ENCODE measurements around the gene MCC. TPM values are rescaled to one million over a fixed set of nuclear protein-coding genes. Genes with fewer than 3 reads are reported as not detected.
"Not testable (repeated sequence)": the region's sequence is repeated elsewhere in the genome, so short reads cannot be mapped to it uniquely, and the experiment has no call there.

The MCC gene
- total RNA-seq, 2 experiments from 2014 or later, result 3.8 to 4.4 TPM

GRCh38 chr5:113083481-113083880 is 404.8 kb downstream of the MCC start:
- Mint-ChIP-seq H3K4me1 (no peaks in the 10 kb centered on the region), H3K36me3 (no peaks in the 10 kb centered on the region), H3K9me3 (peaks cover 7% of the 10 kb centered on the region), H3K27ac (no peak overlapping the region), H3K4me3 (no peak overlapping the region), H3K27me3 (no peaks in the 10 kb centered on the region)
- no peak for ATAC-seq (ENCODE audit: low read depth)
- no peak for DNase-seq
- POLR2A ChIA-PET, result no interaction called here

DNA sequence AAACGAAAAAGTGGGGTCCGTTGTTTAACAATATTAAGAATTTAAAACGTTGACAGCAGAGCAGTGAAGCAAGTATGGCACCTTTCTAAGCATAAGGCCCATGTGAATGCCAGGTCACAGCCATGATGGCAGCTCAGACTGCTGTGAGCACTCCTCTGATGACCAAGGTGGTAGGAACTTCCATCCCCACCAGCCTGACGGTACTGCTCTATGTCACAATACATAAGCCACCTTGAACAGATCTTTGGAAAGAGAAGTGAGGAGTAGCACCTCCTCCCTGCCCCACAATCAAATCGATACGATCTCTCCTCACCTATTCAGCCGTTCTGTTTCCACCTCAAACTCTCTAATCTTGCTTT is 405.7 kb downstream of the MCC start:
- H3K27ac Mint-ChIP-seq, result no peak overlapping the region
- H3K9me3 Mint-ChIP-seq, result peaks cover 8% of the 10 kb centered on the region
- POLR2A ChIA-PET, result no interaction called here
- no peaks in the 10 kb centered on the region for H3K4me1 Mint-ChIP-seq
- ATAC-seq (ENCODE audit: low read depth) (no peak), DNase-seq (no peak)
- H3K36me3 Mint-ChIP-seq, result peaks cover under 1% of the 10 kb centered on the region
- no peak overlapping the region for H3K4me3 Mint-ChIP-seq
- no peaks in the 10 kb centered on the region for H3K27me3 Mint-ChIP-seq

GRCh38 chr5:113081881-113082546 is 406.2 kb downstream of the MCC start:
- peaks cover 2% of the 10 kb centered on the region for H3K36me3 Mint-ChIP-seq
- no peak overlapping the region for H3K27ac Mint-ChIP-seq
- POLR2A ChIA-PET, result no interaction called here

DNA sequence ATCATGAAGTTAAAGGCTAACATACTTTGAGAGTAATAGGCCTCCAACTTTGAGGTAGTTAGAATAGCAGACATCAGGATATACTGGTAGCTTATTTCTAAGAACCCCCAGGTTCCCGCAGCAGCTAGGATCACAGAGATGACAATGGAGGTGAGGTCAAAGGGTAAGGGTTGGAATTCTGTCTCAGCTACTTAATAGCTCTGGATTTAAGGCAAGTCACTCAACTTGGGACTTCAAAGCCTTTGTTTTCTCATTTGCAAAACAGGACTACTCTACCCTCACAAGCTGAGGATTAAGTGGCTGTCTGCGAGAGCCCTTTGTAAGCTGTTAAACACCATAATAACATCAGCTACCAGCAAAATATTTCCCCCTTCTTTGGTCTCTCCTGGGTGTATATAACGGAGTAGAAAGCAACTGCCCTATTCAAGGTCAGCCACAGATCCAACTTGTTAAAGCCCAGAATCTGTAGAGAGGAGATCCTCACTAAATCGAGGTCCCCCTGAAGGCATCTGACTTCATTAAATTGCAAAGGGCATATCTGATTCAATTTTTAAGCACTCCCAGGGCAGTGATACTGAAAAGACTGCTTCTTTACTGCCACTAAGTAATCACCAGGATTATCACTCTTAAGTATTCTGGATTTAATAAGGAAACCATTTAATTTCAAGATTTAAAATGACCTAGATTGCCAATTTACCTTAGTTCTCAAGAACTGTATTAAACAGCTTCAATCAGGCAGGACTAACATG is 407.0 kb downstream of the MCC start:
- Mint-ChIP-seq H3K27ac (no peak overlapping the region), H3K4me1 (no peaks in the 10 kb centered on the region), H3K27me3 (no peaks in the 10 kb centered on the region), H3K9me3 (peaks cover 11% of the 10 kb centered on the region), H3K4me3 (no peak overlapping the region), H3K36me3 (peaks cover 2% of the 10 kb centered on the region)
- ATAC-seq (ENCODE audit: low read depth) (no peak), DNase-seq (no peak)
- POLR2A ChIA-PET, result no interaction called here

More at GRCh38 chr5:113081881-113082546, 406.2 kb downstream of the MCC start:
- ATAC-seq (ENCODE audit: low read depth) (no peak), DNase-seq (no peak)
- no peak overlapping the region for H3K4me3 Mint-ChIP-seq
- no peaks in the 10 kb centered on the region for H3K27me3 Mint-ChIP-seq
- H3K9me3 Mint-ChIP-seq, result peaks cover 11% of the 10 kb centered on the region
- no peaks in the 10 kb centered on the region for H3K4me1 Mint-ChIP-seq

DNA sequence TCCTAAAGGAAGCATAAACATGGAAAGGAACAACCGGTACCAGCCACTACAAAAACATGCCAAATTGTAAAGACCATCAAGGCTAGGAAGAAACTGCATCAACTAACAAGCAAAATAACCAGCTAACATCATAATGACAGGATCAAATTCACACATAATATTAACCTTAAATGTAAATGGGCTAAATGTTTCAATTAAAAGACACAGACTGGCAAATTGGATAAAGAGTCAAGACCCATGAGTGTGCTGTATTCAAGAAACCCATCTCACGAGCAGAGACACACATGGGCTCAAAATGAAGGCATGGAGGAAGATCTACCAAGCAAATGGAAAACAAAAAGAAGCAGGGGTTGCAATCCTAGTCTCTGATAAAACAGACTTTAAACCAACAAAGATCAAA is 411.6 kb downstream of the MCC start:
- H3K4me1 Mint-ChIP-seq; H3K36me3 Mint-ChIP-seq; ATAC-seq (ENCODE audit: low read depth); H3K27me3 Mint-ChIP-seq; H3K27ac Mint-ChIP-seq; POLR2A ChIA-PET; DNase-seq; H3K4me3 Mint-ChIP-seq: not testable (repeated sequence)
- peaks cover 14% of the 10 kb centered on the region for H3K9me3 Mint-ChIP-seq

DNA sequence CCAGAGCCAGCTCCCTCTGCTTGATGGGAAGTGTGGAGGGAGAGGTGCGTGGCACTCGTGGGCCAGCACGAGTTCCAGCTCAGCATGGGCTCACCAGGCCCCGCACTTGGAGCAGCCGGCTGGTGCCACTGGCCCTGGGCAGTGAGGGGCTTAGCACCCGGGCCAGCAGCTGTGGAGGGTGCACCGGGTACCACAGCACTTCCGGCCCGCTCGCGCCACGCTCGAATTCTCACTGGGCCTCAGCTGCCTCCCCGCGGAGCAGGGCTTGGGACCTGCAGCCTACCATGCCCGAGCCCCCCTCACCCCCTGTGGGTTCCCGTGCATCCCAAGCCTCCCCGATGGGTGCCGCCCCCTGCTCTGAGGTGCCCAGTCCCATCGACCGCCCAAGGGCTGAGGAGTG is 413.2 kb downstream of the MCC start:
- no peak overlapping the region for H3K27ac Mint-ChIP-seq
- H3K36me3 Mint-ChIP-seq, result peaks cover 5% of the 10 kb centered on the region
- no peak for ATAC-seq (ENCODE audit: low read depth)
- H3K4me1 Mint-ChIP-seq, result no peaks in the 10 kb centered on the region
- peaks cover 14% of the 10 kb centered on the region for H3K9me3 Mint-ChIP-seq
- H3K4me3 Mint-ChIP-seq, result no peak overlapping the region
- POLR2A ChIA-PET, result no interaction called here
- no peaks in the 10 kb centered on the region for H3K27me3 Mint-ChIP-seq
- DNase-seq, result no peak

DNA sequence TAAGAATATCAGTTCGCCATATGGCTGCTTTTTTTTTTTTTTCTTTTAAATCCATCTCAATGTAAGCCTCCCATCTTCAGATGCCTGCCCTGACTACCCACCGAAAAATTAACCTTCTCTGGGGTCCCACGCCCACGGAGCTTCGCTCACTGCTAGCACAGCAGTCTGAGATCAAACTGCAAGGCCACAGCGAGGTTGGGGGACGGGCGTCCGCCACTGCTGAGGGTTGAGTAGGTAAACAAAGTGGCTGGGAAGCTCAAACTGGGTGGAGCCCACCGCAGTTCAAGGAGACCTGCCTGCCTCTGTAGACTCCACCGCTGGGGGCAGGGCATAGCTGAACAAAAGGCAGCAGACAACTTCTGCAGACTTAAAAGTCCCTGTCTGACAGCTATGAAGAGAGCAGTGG is 414.6 kb downstream of the MCC start:
- H3K9me3 Mint-ChIP-seq; H3K36me3 Mint-ChIP-seq; H3K4me1 Mint-ChIP-seq; H3K27ac Mint-ChIP-seq; H3K27me3 Mint-ChIP-seq; ATAC-seq (ENCODE audit: low read depth); DNase-seq; POLR2A ChIA-PET; H3K4me3 Mint-ChIP-seq: not testable (repeated sequence)

DNA sequence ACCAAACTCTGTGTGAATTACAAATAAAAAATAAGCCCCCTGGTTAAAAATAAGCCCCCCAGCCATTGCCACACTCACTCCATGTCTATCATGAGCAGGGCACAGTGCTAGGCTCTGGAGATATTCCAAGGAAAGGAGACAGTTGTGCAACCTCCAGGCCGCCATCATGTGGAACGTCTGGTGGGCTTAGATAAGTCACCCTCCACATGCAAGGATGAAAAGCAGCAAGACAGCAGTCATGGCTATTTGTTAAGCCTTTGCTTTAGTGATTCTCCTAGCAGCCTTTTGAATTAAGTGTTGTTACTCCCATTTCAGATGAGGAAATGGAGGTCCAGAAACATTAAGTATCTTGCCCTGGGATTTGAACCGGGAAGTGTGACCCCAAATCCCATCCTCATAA is 416.9 kb downstream of the MCC start:
- Mint-ChIP-seq H3K36me3 (peaks cover 3% of the 10 kb centered on the region), H3K27me3 (no peaks in the 10 kb centered on the region), H3K4me3 (no peak overlapping the region), H3K9me3 (peaks cover 3% of the 10 kb centered on the region), H3K4me1 (no peaks in the 10 kb centered on the region), H3K27ac (no peak overlapping the region)
- no peak for DNase-seq
- POLR2A ChIA-PET, result no interaction called here
- ATAC-seq (ENCODE audit: low read depth), result no peak

DNA sequence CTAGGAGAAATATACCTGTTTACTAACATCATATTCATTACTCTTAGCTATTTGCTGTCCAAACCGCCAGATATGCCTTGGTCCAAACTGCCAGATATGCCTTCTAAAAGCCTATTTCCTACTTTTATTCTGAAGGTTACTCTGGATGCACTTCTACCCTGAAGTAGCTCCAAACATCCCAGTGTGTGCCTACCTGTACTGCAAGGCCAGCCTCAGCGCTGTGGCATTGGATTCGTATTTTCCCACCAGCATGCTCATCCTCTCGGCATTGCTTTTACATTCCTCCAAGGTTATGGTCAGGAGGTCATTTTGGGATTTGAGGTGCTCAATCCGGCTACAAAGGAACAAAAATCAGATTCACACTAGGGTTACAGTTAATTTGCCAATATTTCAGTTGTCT is 417.4 kb downstream of the MCC start:
- DNase-seq (no peak), ATAC-seq (ENCODE audit: low read depth) (no peak)
- Mint-ChIP-seq H3K9me3 (peaks cover 3% of the 10 kb centered on the region), H3K27me3 (no peaks in the 10 kb centered on the region), H3K36me3 (peaks cover 3% of the 10 kb centered on the region), H3K4me1 (no peaks in the 10 kb centered on the region), H3K4me3 (no peak overlapping the region), H3K27ac (no peak overlapping the region)
- POLR2A ChIA-PET, result no interaction called here

DNA sequence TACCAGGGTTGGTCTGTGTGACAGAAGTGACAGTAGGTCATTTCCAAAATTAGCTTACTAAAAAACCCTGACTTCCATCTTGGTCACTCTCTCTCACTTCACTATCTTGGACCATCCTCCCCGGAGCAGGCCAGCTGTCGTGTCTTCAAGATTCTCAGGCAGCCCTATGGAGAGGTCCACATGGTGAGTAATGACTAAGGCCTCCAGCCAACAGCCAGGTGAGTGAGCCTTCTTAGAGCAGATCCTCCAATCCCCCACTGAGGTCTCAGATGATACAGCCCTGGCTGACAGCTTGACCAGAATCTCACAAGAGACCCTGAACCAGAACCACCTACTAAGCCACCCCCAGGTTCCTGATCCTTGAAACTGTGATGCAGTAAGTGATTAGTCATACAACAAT is 419.7 kb downstream of the MCC start:
- no peak overlapping the region for H3K27ac Mint-ChIP-seq
- DNase-seq (no peak), ATAC-seq (ENCODE audit: low read depth) (no peak)
- no peaks in the 10 kb centered on the region for H3K4me1 Mint-ChIP-seq
- POLR2A ChIA-PET, result no interaction called here
- no peaks in the 10 kb centered on the region for H3K9me3 Mint-ChIP-seq
- H3K36me3 Mint-ChIP-seq, result no peaks in the 10 kb centered on the region
- H3K4me3 Mint-ChIP-seq, result no peak overlapping the region
- H3K27me3 Mint-ChIP-seq, result no peaks in the 10 kb centered on the region

- H3K9me3 Mint-ChIP-seq, result no peaks in the 10 kb centered on the region
- no peak for ATAC-seq (ENCODE audit: low read depth)
Measured at GRCh38 chr5:113067635-113068344, 420.5 kb downstream of the MCC start.

GRCh38 chr5:113065626-113066025 is 422.6 kb downstream of the MCC start:
- ATAC-seq (ENCODE audit: low read depth), result no peak
- H3K4me1 Mint-ChIP-seq, result peaks cover 14% of the 10 kb centered on the region
- no peak overlapping the region for H3K27ac Mint-ChIP-seq
- H3K4me3 Mint-ChIP-seq, result no peak overlapping the region
- no peak for DNase-seq
- H3K36me3 Mint-ChIP-seq, result no peaks in the 10 kb centered on the region
- POLR2A ChIA-PET, result no interaction called here
- no peaks in the 10 kb centered on the region for H3K27me3 Mint-ChIP-seq
- no peaks in the 10 kb centered on the region for H3K9me3 Mint-ChIP-seq

More at GRCh38 chr5:113067635-113068344, 420.5 kb downstream of the MCC start:
- POLR2A ChIA-PET, result no interaction called here
- H3K27ac Mint-ChIP-seq, result no peak overlapping the region
- peaks cover 4% of the 10 kb centered on the region for H3K4me1 Mint-ChIP-seq
- H3K4me3 Mint-ChIP-seq, result no peak overlapping the region
- H3K27me3 Mint-ChIP-seq, result no peaks in the 10 kb centered on the region
- no peak for DNase-seq
- no peaks in the 10 kb centered on the region for H3K36me3 Mint-ChIP-seq

GRCh38 chr5:113064806-113065205 is 423.4 kb downstream of the MCC start:
- no peaks in the 10 kb centered on the region for H3K27me3 Mint-ChIP-seq
- DNase-seq, result no peak
- no peaks in the 10 kb centered on the region for H3K36me3 Mint-ChIP-seq
- no peak overlapping the region for H3K27ac Mint-ChIP-seq
- no peak overlapping the region for H3K4me3 Mint-ChIP-seq
- H3K4me1 Mint-ChIP-seq, result peaks cover 14% of the 10 kb centered on the region
- POLR2A ChIA-PET, result no interaction called here
- no peaks in the 10 kb centered on the region for H3K9me3 Mint-ChIP-seq
- no peak for ATAC-seq (ENCODE audit: low read depth)

GRCh38 chr5:113063927-113064326 is 424.3 kb downstream of the MCC start:
- ATAC-seq (ENCODE audit: low read depth), result no peak

More at GRCh38 chr5:113063927-113064326, 424.3 kb downstream of the MCC start:
- Mint-ChIP-seq H3K9me3 (no peaks in the 10 kb centered on the region), H3K36me3 (no peaks in the 10 kb centered on the region), H3K27ac (no peak overlapping the region), H3K27me3 (no peaks in the 10 kb centered on the region), H3K4me1 (peaks cover 14% of the 10 kb centered on the region), H3K4me3 (no peak overlapping the region)
- POLR2A ChIA-PET, result no interaction called here
- no peak for DNase-seq

All from activated naive CD8-positive, alpha-beta T cell treated with anti-CD3 and anti-CD28 coated beads, Interleukin-2, amount 10 ng/mL, durations not matched to agents 7 days and 5 days (primary cell).